Astrocyte of the cerebellum (primary cell): ENCODE results near the gene OSGEP.

Source experiments
- DNase-seq: peaks from one replicate; pipeline ENCODE4 v3.0.0-alpha.2; 2011; ENCODE audit warnings: low read depth
- H3K4me3 ChIP-seq: 2 replicates; pipeline ENCODE4 v1.5.1; 2011; ENCODE audit warnings: mild to moderate bottlenecking, low read depth, low read length, moderate library complexity
- in situ Hi-C: cut with HindIII; loops from 2 replicates; pipeline ENCODE4 v1.10.0; 2017; ENCODE audit warnings: low sequenced_read_pairs
- TF ChIP-seq, protein P1 (sequence below): IDR thresholded peaks from 2 replicates; pipeline ENCODE4 v1.5.1; 2012; ENCODE audit warnings: low read length, low read depth, moderate library complexity, mild to moderate bottlenecking; ENCODE audit errors: missing control alignments

The OSGEP gene

GRCh38 chr14:20417250-20418186 lies 37.1 kb downstream of the OSGEP start:
- in situ Hi-C loops, result no loop called here
- TF ChIP-seq, protein P1, sequence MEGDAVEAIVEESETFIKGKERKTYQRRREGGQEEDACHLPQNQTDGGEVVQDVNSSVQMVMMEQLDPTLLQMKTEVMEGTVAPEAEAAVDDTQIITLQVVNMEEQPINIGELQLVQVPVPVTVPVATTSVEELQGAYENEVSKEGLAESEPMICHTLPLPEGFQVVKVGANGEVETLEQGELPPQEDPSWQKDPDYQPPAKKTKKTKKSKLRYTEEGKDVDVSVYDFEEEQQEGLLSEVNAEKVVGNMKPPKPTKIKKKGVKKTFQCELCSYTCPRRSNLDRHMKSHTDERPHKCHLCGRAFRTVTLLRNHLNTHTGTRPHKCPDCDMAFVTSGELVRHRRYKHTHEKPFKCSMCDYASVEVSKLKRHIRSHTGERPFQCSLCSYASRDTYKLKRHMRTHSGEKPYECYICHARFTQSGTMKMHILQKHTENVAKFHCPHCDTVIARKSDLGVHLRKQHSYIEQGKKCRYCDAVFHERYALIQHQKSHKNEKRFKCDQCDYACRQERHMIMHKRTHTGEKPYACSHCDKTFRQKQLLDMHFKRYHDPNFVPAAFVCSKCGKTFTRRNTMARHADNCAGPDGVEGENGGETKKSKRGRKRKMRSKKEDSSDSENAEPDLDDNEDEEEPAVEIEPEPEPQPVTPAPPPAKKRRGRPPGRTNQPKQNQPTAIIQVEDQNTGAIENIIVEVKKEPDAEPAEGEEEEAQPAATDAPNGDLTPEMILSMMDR, result no peak
- no peak overlapping the region for H3K4me3 ChIP-seq

GRCh38 chr14:20416223-20416622 lies 38.4 kb downstream of the OSGEP start:
- in situ Hi-C loops, result no loop called here
- DNase-seq, result no peak
- TF ChIP-seq, protein P1, result no peak
- no peak overlapping the region for H3K4me3 ChIP-seq

More at GRCh38 chr14:20417250-20418186, 37.1 kb downstream of the OSGEP start:
- DNase-seq, result no peak

DNA sequence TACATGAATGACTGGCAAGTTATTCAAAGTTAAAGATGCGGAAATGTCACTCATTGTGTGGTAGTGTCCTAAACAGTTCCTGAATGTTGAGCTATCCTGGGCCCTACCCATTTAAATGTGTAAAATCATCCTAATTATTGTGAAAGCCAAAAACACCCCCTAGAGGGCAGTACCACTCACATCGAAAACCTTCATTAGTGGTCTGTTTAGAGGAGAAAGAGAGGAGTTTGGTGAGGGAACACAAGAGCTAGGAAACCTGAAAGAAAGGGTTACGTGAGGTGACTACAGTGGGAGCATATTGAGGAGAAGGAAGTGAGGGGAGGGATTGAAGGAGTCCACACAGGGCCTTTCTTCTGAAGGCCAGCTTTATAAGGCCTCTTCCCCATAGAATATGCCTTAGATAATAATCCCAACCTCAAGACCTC lies 38.8 kb downstream of the OSGEP start:
- in situ Hi-C loops, result no loop called here
- TF ChIP-seq, protein P1, result peak; percentile 73
- no peak overlapping the region for H3K4me3 ChIP-seq
- peak; percentile 29 for DNase-seq

DNA sequence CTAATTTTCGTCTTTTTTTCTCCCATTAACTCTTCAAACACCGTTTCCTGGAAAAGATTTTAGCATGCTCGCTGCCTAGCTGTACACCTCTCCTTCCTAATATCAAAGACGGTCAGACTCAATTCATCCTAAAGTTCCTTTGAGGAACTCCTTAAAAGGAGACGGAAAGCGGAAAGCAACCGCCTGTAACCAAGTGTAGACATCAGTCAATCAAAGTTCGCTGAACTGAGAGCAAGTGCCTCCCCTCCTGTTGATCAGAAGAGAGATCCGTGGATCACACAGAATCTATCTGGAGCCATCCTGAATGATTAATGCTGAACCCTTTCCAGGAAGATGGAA lies 40.9 kb downstream of the OSGEP start:
- peak overlapping the region; percentile 92 for H3K4me3 ChIP-seq
- TF ChIP-seq, protein P1, result no peak
- in situ Hi-C loops, result loop anchor here (5.0 kb wide), 1 partner anchor 61 kb away; no protein-coding TSS in a partner anchor
- no peak for DNase-seq

DNA sequence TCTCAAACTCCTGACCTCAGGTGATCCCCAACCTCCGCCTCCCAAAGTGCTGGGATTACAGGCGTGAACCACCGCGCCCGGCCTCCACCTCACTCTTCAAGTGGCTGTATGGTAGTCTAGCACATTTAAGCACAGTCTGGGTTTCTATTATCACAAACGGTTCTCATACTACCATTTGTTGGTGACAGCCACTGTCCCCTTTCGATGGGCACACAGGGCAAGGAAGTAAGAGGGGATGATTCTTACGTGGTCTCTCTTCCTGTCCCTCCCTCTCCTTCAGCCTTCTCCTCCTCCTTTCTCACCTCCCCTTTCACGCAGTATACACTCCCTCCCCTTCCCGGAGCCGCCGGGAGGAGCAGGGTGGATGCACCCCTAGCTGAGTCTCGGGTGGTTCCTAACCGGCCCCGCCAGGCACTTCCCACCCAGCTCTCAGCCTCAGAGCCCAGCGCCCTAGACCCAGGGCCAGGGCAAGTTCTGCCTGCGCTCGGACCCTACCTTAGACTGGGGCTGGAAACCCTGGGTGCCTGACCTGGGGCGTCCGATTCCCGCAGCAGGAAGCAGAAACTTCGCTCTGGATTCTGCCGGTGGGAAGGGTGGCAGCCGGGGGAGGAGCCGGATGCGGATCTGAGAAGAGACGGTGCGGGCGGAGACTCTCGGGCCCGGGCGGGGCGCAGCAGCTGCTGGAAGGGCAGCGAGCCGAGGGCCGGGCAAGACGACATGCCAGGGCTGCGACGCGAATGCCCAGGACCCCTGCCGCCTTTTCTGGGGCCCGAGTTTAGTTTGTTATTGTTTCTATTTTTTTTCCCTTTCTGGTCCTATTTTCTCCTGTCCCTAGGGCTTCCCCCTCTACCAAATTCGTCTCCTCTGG lies 41.5 kb downstream of the OSGEP start, which contains the start of gene TEP1:
TEP1 (minus strand) TSS at position 626 of the 868 bp plus-strand sequence. CDS start 5,062 bp downstream, outside the sequence.
- in situ Hi-C loops, result loop anchor here (5.0 kb wide), 1 partner anchor 61 kb away; no protein-coding TSS in a partner anchor
- H3K4me3 ChIP-seq, result peak within 1 kb of the TSS; percentile 92

More for the DNA sequence above, 41.5 kb downstream of the OSGEP start, which contains the start of gene TEP1:
- TF ChIP-seq, protein P1, result no peak
- DNase-seq, result peak; percentile 28
